ENCODE data around the gene SRRD. TPM values are rescaled to one million over a fixed set of nuclear protein-coding genes. Genes with fewer than 3 reads are reported as not detected.

SRRD gene
- total RNA-seq, 5 donors from 2014 or later (not counting 1 experiment from before 2014, with no cell fraction given): 17.4 to 23.3 (median 21.8) TPM

GRCh38 chr22:26522012-26522411 lies 38.3 kb downstream of the SRRD start:
- no peak overlapping the region for H3K27ac ChIP-seq (ENCODE audit: low read length)
- ATAC-seq (replicated peaks in 1 of 4) (no peak), DNase-seq (no peak)
- Mint-ChIP-seq H3K36me3 (peaks cover 24% of the 10 kb centered on the region), H3K4me3 (no peak overlapping the region), H3K27ac (no peak overlapping the region), H3K4me1 (no peaks in the 10 kb centered on the region), H3K27me3 (no peaks in the 10 kb centered on the region), H3K9me3 (no peaks in the 10 kb centered on the region)
- CTCF ChIA-PET: interaction anchor here in 1 of 2 donors (0.6 kb wide), 2 partner anchors 19 to 43 kb away, joined by 3 read pairs; no protein-coding TSS in a partner anchor
- no peaks in the 10 kb centered on the region for H3K4me1 ChIP-seq (ENCODE audit: control insufficient read depth in 1 of 2, extremely low read depth in 1 of 2, insufficient read depth in 2 of 2, low read length in 2 of 2)
- H3K9me3 ChIP-seq: no peaks in the 10 kb centered on the region
- H3K36me3 ChIP-seq (ENCODE audit: control insufficient read depth in 2 of 2, extremely low read depth in 1 of 2, insufficient read depth in 1 of 2, low read length in 1 of 2): peaks cover under 1 to 32% of the 10 kb centered on the region in 2 donors
- H3K27me3 ChIP-seq (replicated peaks in 1 of 2; ENCODE audit: control insufficient read depth in 2 of 2, extremely low read depth in 1 of 2, insufficient read depth in 2 of 2, low read length in 1 of 2): no peaks in the 10 kb centered on the region
- WGBS (ENCODE audit: insufficient coverage): no CpG with 5 or more reads among the region's 2 CpGs
- POLR2A ChIA-PET: no interaction called here
- H3K4me3 ChIP-seq (ENCODE audit: control insufficient read depth in 1 of 2, extremely low read depth in 1 of 2, low read length in 1 of 2): no peak overlapping the region

- Mint-ChIP-seq H3K9me3 (no peaks in the 10 kb centered on the region), H3K27ac (no peak overlapping the region), H3K36me3 (peaks cover 28% of the 10 kb centered on the region), H3K4me1 (no peaks in the 10 kb centered on the region), H3K4me3 (no peak overlapping the region), H3K27me3 (no peaks in the 10 kb centered on the region)
- ATAC-seq (replicated peaks in 1 of 4): no peak
- H3K36me3 ChIP-seq (ENCODE audit: control insufficient read depth in 2 of 2, extremely low read depth in 1 of 2, insufficient read depth in 1 of 2, low read length in 1 of 2): peaks cover 3 to 38% of the 10 kb centered on the region in 2 donors
- ChIA-PET POLR2A (no interaction called here), CTCF (no interaction called here)
- H3K27ac ChIP-seq (ENCODE audit: low read length): no peak overlapping the region
- DNase-seq: no peak
- WGBS (ENCODE audit: insufficient coverage): 80% methylated on average over 1 of the region's 4 CpGs
- no peaks in the 10 kb centered on the region for H3K27me3 ChIP-seq (replicated peaks in 1 of 2; ENCODE audit: control insufficient read depth in 2 of 2, extremely low read depth in 1 of 2, insufficient read depth in 2 of 2, low read length in 1 of 2)
- H3K9me3 ChIP-seq: no peaks in the 10 kb centered on the region
- no peaks in the 10 kb centered on the region for H3K4me1 ChIP-seq (ENCODE audit: control insufficient read depth in 1 of 2, extremely low read depth in 1 of 2, insufficient read depth in 2 of 2, low read length in 2 of 2)
- H3K4me3 ChIP-seq (ENCODE audit: control insufficient read depth in 1 of 2, extremely low read depth in 1 of 2, low read length in 1 of 2): no peak overlapping the region
Observed at GRCh38 chr22:26522592-26522991, 38.9 kb downstream of the SRRD start.

GRCh38 chr22:26524870-26525269 lies 41.2 kb downstream of the SRRD start:
- CTCF ChIA-PET: no interaction called here
- H3K27me3 ChIP-seq (replicated peaks in 1 of 2; ENCODE audit: control insufficient read depth in 2 of 2, extremely low read depth in 1 of 2, insufficient read depth in 2 of 2, low read length in 1 of 2): no peaks in the 10 kb centered on the region
- no peak overlapping the region for H3K27ac ChIP-seq (ENCODE audit: low read length)
- no peak overlapping the region for H3K4me3 Mint-ChIP-seq
- 100% methylated on average over 4 of the region's 4 CpGs for WGBS (ENCODE audit: insufficient coverage)
- H3K27ac Mint-ChIP-seq: no peak overlapping the region
- ATAC-seq (replicated peaks in 1 of 4): no peak
- POLR2A ChIA-PET: no interaction called here
- H3K9me3 Mint-ChIP-seq: no peaks in the 10 kb centered on the region
- DNase-seq: no peak
- peaks cover 11 to 53% of the 10 kb centered on the region in 2 donors for H3K36me3 ChIP-seq (ENCODE audit: control insufficient read depth in 2 of 2, extremely low read depth in 1 of 2, insufficient read depth in 1 of 2, low read length in 1 of 2)
- H3K4me1 Mint-ChIP-seq: no peaks in the 10 kb centered on the region
- no peak overlapping the region for H3K4me3 ChIP-seq (ENCODE audit: control insufficient read depth in 1 of 2, extremely low read depth in 1 of 2, low read length in 1 of 2)
- no peaks in the 10 kb centered on the region for H3K27me3 Mint-ChIP-seq
- H3K9me3 ChIP-seq: no peaks in the 10 kb centered on the region
- peaks cover 31% of the 10 kb centered on the region for H3K36me3 Mint-ChIP-seq
- no peaks in the 10 kb centered on the region for H3K4me1 ChIP-seq (ENCODE audit: control insufficient read depth in 1 of 2, extremely low read depth in 1 of 2, insufficient read depth in 2 of 2, low read length in 2 of 2)

GRCh38 chr22:26525946-26526564 lies 42.4 kb downstream of the SRRD start:
- no peaks in the 10 kb centered on the region for H3K27me3 Mint-ChIP-seq
- Histone ChIP-seq H3K9me3 (no peaks in the 10 kb centered on the region), H3K4me3 (ENCODE audit: control insufficient read depth in 1 of 2, extremely low read depth in 1 of 2, low read length in 1 of 2) (no peak overlapping the region), H3K4me1 (ENCODE audit: control insufficient read depth in 1 of 2, extremely low read depth in 1 of 2, insufficient read depth in 2 of 2, low read length in 2 of 2) (no peaks in the 10 kb centered on the region), H3K36me3 (ENCODE audit: control insufficient read depth in 2 of 2, extremely low read depth in 1 of 2, insufficient read depth in 1 of 2, low read length in 1 of 2) (peaks cover 11 to 64% of the 10 kb centered on the region in 2 donors), H3K27ac (ENCODE audit: low read length) (no peak overlapping the region), H3K27me3 (replicated peaks in 1 of 2; ENCODE audit: control insufficient read depth in 2 of 2, extremely low read depth in 1 of 2, insufficient read depth in 2 of 2, low read length in 1 of 2) (no peaks in the 10 kb centered on the region)
- ChIA-PET CTCF (no interaction called here), POLR2A (no interaction called here)
- no peak overlapping the region for H3K4me3 Mint-ChIP-seq
- WGBS (ENCODE audit: insufficient coverage): 100% methylated on average over 2 of the region's 7 CpGs
- no peaks in the 10 kb centered on the region for H3K9me3 Mint-ChIP-seq
- DNase-seq (no peak), ATAC-seq (replicated peaks in 1 of 4) (no peak)
- no peaks in the 10 kb centered on the region for H3K4me1 Mint-ChIP-seq
- H3K27ac Mint-ChIP-seq: no peak overlapping the region
- peaks cover 33% of the 10 kb centered on the region for H3K36me3 Mint-ChIP-seq

GRCh38 chr22:26527167-26527566 lies 43.5 kb downstream of the SRRD start:
- H3K4me1 Mint-ChIP-seq: no peaks in the 10 kb centered on the region
- DNase-seq (no peak), ATAC-seq (replicated peaks in 1 of 4) (no peak)
- Histone ChIP-seq H3K36me3 (ENCODE audit: control insufficient read depth in 2 of 2, extremely low read depth in 1 of 2, insufficient read depth in 1 of 2, low read length in 1 of 2) (peaks cover 11 to 75% of the 10 kb centered on the region in 2 donors), H3K9me3 (no peaks in the 10 kb centered on the region), H3K4me3 (ENCODE audit: control insufficient read depth in 1 of 2, extremely low read depth in 1 of 2, low read length in 1 of 2) (no peak overlapping the region), H3K27ac (ENCODE audit: low read length) (no peak overlapping the region), H3K27me3 (replicated peaks in 1 of 2; ENCODE audit: control insufficient read depth in 2 of 2, extremely low read depth in 1 of 2, insufficient read depth in 2 of 2, low read length in 1 of 2) (no peaks in the 10 kb centered on the region), H3K4me1 (ENCODE audit: control insufficient read depth in 1 of 2, extremely low read depth in 1 of 2, insufficient read depth in 2 of 2, low read length in 2 of 2) (no peaks in the 10 kb centered on the region)
- H3K27me3 Mint-ChIP-seq: no peaks in the 10 kb centered on the region
- WGBS (ENCODE audit: insufficient coverage): 100% methylated on average over 2 of the region's 3 CpGs
- H3K36me3 Mint-ChIP-seq: peaks cover 34% of the 10 kb centered on the region
- ChIA-PET CTCF (no interaction called here), POLR2A (no interaction called here)
- no peak overlapping the region for H3K4me3 Mint-ChIP-seq
- H3K27ac Mint-ChIP-seq: no peak overlapping the region
- no peaks in the 10 kb centered on the region for H3K9me3 Mint-ChIP-seq

GRCh38 chr22:26527574-26528465 lies 44.1 kb downstream of the SRRD start:
- H3K27me3 ChIP-seq (replicated peaks in 1 of 2; ENCODE audit: control insufficient read depth in 2 of 2, extremely low read depth in 1 of 2, insufficient read depth in 2 of 2, low read length in 1 of 2): no peaks in the 10 kb centered on the region
- POLR2A ChIA-PET: no interaction called here
- H3K4me1 ChIP-seq (ENCODE audit: control insufficient read depth in 1 of 2, extremely low read depth in 1 of 2, insufficient read depth in 2 of 2, low read length in 2 of 2): no peaks in the 10 kb centered on the region
- no peaks in the 10 kb centered on the region for H3K9me3 ChIP-seq
- Mint-ChIP-seq H3K4me3 (no peak overlapping the region), H3K27me3 (no peaks in the 10 kb centered on the region), H3K36me3 (peaks cover 39% of the 10 kb centered on the region), H3K27ac (no peak overlapping the region), H3K4me1 (peaks cover 0 to 1% (median 0%) of the 10 kb centered on the region in 3 donors), H3K9me3 (no peaks in the 10 kb centered on the region)
- CTCF ChIA-PET: no interaction called here
- 91% methylated on average over 12 of the region's 15 CpGs for WGBS (ENCODE audit: insufficient coverage)
- ATAC-seq (replicated peaks in 1 of 4): no peak
- H3K4me3 ChIP-seq (ENCODE audit: control insufficient read depth in 1 of 2, extremely low read depth in 1 of 2, low read length in 1 of 2): no peak overlapping the region
- peaks cover 11 to 81% of the 10 kb centered on the region in 2 donors for H3K36me3 ChIP-seq (ENCODE audit: control insufficient read depth in 2 of 2, extremely low read depth in 1 of 2, insufficient read depth in 1 of 2, low read length in 1 of 2)
- H3K27ac ChIP-seq (ENCODE audit: low read length): no peak overlapping the region
- DNase-seq: no peak

Measured in T-cell (primary cell).